Gastrocnemius medialis (tissue), 4 donors: ENCODE data around the gene CBX5.
"Not testable (repeated sequence)": the region's sequence is repeated elsewhere in the genome, so short reads cannot be mapped to it uniquely, and the experiment has no call there.

Experiments
- CTCF ChIP-seq, 5 experiments: fragments of 450-650 bp in 3 of 5; fragments of 200-600 bp in 2 of 5; sonication (generic) in 2 of 5; IDR thresholded peaks in 4 of 5; conservative IDR thresholded peaks in 1 of 5; 1 replicate in 4 of 5; 2 replicates in 1 of 5; pipeline ENCODE4 v1.5.1; 2016 to 2019; ENCODE audit warnings: antibody characterized with exemption in 5 of 5, mild to moderate bottlenecking in 3 of 5, moderate library complexity in 3 of 5
- POLR2A ChIP-seq, 2 donors: fragments of 450-650 bp; IDR thresholded peaks; one replicate each; pipeline ENCODE4 v1.6.1; 2017; ENCODE audit warnings: antibody characterized with exemption in 2 of 2, mild to moderate bottlenecking in 2 of 2, moderate library complexity in 2 of 2

DNA sequence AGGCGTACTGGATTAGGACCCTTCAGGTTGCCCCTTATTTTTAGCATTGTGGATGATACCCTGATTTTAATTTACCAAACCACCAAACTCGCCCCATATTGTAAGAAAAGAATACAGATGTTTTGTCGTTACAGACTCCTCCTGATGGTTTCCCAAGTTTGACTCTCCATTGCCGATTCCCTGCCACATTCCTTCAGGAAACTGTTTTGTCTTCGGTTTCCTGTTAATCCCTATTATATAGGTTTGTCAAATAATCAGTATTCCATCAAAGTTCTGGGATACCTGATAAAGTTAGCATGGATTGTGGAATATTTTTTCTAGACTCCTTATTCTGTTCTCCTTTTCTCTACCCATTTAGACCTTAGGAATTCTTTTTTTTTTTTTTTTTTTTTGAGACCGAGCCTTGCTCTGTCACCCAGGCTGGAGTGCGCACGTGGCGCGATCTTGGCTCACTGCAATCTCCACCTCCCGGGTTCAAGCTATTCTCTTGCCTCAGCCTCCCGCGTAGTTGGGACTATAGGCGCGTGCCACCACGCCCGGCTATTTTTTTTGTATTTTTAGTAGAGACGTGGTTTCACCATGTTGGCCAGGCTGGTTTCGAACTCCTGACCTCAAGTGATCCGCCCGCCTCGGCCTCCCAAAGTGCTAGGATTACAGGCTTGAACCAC is 45.7 kb upstream of the CBX5 start:
- not testable (repeated sequence) for TF ChIP-seq POLR2A (IDR thresholded peaks at IDR 0.05); CTCF (IDR thresholded peaks at IDR 0.05 in 4 of 5, conservative IDR thresholded peaks at IDR 0.05 in 1 of 5)
